Stimulated activated effector memory CD8-positive, alpha-beta T cell treated with anti-CD3 and anti-CD28 coated beads, Interleukin-12 subunit alpha, Interleukin-12 subunit beta, amount 100 ng/mL, for 72 hours (primary cell): ENCODE measurements around the gene PMS2.
A peak's percentile ranks its signal among the peaks of the same experiment; 100 is the strongest.
"Not testable (repeated sequence)": the region's sequence is repeated elsewhere in the genome, so short reads cannot be mapped to it uniquely, and the experiment has no call there.

ENCODE experiments used
- ATAC-seq: fragments of 150-1000 bp; cut with Tn5 transposase; 2 replicates; pipeline ENCODE4 v1.10.0; 2021
- DNase-seq, 2 donors: peaks; one replicate each; pipeline ENCODE4 v3.0.0; 2021 to 2022; ENCODE audit warnings: low spot score in 2 of 2
- H3K27ac Mint-ChIP-seq: one replicate; pipeline ENCODE4 v1.8.0; 2022; ENCODE audit warnings: mild to moderate bottlenecking, mixed read lengths
- H3K36me3 Mint-ChIP-seq: one replicate; pipeline ENCODE4 v1.8.0; 2022; ENCODE audit warnings: mild to moderate bottlenecking, mixed read lengths
- H3K4me1 Mint-ChIP-seq: one replicate; pipeline ENCODE4 v1.8.0; 2022; ENCODE audit warnings: mixed read lengths
- H3K4me3 Mint-ChIP-seq: one replicate; pipeline ENCODE4 v1.8.0; 2022; ENCODE audit warnings: mild to moderate bottlenecking, mixed read lengths
- H3K9me3 Mint-ChIP-seq: one replicate; pipeline ENCODE4 v1.8.0; 2022; ENCODE audit warnings: mixed read lengths

Gene PMS2

GRCh38 chr7:6026820-6027311, 18.0 kb upstream of the PMS2 start:
- Mint-ChIP-seq H3K36me3 (peaks cover 90% of the 10 kb centered on the region), H3K27ac (peak overlapping the region; percentile 94), H3K9me3 (no peaks in the 10 kb centered on the region), H3K4me3 (peak overlapping the region; percentile 74), H3K4me1 (peaks cover 25% of the 10 kb centered on the region)
- ATAC-seq, result peak; percentile 48
- DNase-seq, result no peak

GRCh38 chr7:6026011-6026819, 17.4 kb upstream of the PMS2 start:
- H3K4me3 Mint-ChIP-seq, result peak overlapping the region; percentile 74
- H3K9me3 Mint-ChIP-seq, result no peaks in the 10 kb centered on the region
- DNase-seq, result peak; percentile 25 to 72
- peak overlapping the region; percentile 94 for H3K27ac Mint-ChIP-seq
- peak; percentile 98 for ATAC-seq
- H3K36me3 Mint-ChIP-seq, result peaks cover 90% of the 10 kb centered on the region
- peaks cover 19% of the 10 kb centered on the region for H3K4me1 Mint-ChIP-seq

- Mint-ChIP-seq H3K27ac (peak overlapping the region; percentile 13), H3K4me3 (no peak overlapping the region), H3K9me3 (no peaks in the 10 kb centered on the region), H3K4me1 (peaks cover 18% of the 10 kb centered on the region), H3K36me3 (peaks cover 100% of the 10 kb centered on the region)
- DNase-seq (no peak), ATAC-seq (no peak)
Observed at GRCh38 chr7:6023974-6024435, 15.2 kb upstream of the PMS2 start.

DNA sequence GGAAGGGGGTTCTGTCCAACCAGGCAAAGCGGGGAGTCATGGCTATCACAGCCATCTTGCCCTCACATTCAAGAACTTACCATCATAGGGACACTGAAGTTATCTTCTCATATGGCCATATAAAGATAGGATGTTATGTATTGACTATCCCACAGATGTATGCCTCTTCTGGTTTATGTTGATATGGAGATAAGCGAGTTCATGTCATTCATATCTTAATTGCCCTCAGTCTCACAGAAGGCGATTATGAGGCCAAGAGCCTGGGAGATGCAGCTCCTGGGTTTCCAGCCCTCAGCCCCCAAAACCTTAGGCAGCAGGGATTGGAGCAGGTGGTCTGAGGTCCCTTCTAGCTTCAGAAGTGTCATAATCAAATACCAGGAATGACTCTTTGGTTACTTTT, 13.9 kb upstream of the PMS2 start:
- no peak for ATAC-seq
- no peak for DNase-seq
- Mint-ChIP-seq H3K27ac (peak overlapping the region; percentile 14), H3K36me3 (peaks cover 100% of the 10 kb centered on the region), H3K9me3 (no peaks in the 10 kb centered on the region), H3K4me3 (no peak overlapping the region), H3K4me1 (peaks cover 18% of the 10 kb centered on the region)

DNA sequence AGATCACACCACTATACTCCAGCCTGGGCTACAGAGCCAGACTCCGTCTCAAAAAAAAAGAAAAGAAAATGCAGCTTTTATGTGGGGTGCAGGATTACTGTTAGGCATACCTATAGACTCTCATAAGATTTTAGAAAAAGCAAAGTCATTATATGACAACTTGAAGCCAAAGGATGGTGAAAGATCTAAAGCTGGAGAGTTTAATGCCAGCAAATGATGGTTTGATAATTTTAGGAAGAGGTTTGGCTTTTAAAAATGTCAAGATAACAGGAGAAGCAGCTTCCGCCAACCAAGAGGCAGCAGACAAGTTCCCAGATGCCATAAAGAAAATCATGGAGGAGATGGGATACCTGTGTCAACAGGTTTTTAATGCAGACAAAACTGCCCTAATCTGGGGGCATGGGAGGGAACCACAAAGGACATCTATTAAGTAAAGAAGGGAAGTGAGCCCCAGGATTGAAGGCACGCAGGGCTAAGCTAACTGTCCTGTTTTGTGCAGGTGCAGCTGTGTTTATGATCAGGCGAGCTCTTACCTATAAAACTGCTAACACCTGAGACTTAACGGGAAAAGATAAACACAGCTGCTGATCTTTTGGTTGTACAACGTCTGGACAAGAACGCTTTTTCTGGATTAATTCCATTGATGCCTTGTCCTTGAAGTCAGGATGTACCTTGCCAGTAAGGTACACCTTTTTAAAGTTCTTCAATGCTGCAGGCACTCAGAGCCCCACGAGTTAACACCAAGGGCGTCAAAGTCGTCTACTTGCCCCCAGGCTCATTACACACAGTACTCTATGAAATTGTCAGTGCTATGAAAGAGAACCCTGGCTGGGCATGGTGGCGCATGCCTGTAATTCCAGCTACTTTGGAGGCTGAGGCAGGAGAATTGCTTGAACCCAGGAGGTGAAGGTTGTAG, 11.8 kb upstream of the PMS2 start:
- Mint-ChIP-seq H3K36me3 (peaks cover 100% of the 10 kb centered on the region), H3K4me1 (peaks cover 5% of the 10 kb centered on the region), H3K9me3 (no peaks in the 10 kb centered on the region), H3K4me3 (no peak overlapping the region), H3K27ac (no peak overlapping the region)
- DNase-seq (no peak), ATAC-seq (no peak)

GRCh38 chr7:6016653-6016966, 7.8 kb upstream of the PMS2 start:
- Mint-ChIP-seq H3K36me3 (peaks cover 98% of the 10 kb centered on the region), H3K27ac (peak overlapping the region; percentile 69), H3K4me1 (peaks cover 17% of the 10 kb centered on the region), H3K4me3 (no peak overlapping the region), H3K9me3 (no peaks in the 10 kb centered on the region)
- no peak for ATAC-seq
- DNase-seq, result no peak

- Mint-ChIP-seq H3K4me1 (peaks cover 22% of the 10 kb centered on the region), H3K36me3 (peaks cover 98% of the 10 kb centered on the region), H3K27ac (peak overlapping the region; percentile 69), H3K9me3 (no peaks in the 10 kb centered on the region), H3K4me3 (no peak overlapping the region)
- ATAC-seq (peak; percentile 67), DNase-seq (peak in 1 of 2 donors; percentile 57)
Observed at GRCh38 chr7:6015917-6016652, 7.2 kb upstream of the PMS2 start.

DNA sequence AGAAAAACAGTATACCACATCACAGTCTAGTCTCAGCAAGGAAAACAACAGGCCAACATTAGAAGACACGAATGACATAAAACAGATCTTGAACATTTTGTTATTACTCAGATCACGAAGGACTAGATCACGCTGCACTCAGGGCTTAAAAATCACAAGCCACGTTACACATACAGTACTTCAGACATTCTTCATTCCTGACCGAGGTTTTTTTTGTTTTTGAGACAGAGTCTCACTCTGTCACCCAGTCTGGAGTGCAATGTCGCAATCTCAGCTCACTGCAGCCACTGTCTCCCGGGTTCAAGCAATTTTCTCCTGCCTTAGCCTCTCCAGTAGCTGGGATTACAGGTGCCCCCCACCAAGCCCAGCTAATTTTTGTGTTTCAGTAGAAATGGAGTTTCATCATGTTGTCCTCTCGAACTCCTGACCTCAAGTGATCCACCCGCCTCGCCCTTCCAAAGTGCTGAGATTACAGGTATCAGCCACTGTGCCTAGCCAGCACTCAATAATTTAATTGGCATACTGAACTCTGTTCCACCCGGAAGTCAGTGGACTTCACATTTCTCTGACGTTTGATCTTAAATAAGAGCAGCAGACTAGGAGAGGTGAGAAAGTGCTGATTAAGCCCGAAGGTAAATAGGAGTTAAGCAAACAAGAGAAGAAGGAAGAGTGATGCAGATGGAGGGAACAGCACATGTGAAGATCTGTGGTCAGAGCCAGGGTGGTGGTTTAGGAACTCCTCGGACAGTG, 3.7 kb upstream of the PMS2 start:
- peak overlapping the region; percentile 67 for H3K27ac Mint-ChIP-seq
- no peak overlapping the region for H3K4me3 Mint-ChIP-seq
- peak; percentile 9 for ATAC-seq
- peaks cover 78% of the 10 kb centered on the region for H3K36me3 Mint-ChIP-seq
- no peak for DNase-seq
- H3K4me1 Mint-ChIP-seq, result peaks cover 35% of the 10 kb centered on the region
- no peaks in the 10 kb centered on the region for H3K9me3 Mint-ChIP-seq

DNA sequence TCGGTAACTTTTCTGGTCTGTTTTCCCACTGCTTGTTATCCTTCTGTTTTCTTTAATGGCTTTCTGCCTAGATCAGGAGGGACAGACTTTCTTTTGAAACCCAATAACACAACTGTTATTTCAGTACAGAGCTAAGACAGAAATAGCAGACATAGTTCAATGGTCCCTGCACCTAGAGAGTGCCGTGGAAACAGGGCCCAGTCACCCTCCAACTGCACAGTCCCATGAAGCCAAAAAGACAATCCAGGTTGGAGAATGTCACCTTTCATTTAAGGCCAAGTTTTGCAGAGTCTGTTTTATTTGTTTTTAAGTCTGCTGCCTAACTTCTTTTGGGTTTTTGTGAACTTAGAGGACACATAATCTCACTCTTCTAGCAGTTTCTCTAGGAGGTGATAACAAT, 2.7 kb upstream of the PMS2 start:
- Mint-ChIP-seq H3K4me3 (peak overlapping the region; percentile 88), H3K36me3 (peaks cover 68% of the 10 kb centered on the region), H3K4me1 (peaks cover 44% of the 10 kb centered on the region), H3K9me3 (no peaks in the 10 kb centered on the region), H3K27ac (peak overlapping the region; percentile 93)
- DNase-seq (no peak), ATAC-seq (no peak)

DNA sequence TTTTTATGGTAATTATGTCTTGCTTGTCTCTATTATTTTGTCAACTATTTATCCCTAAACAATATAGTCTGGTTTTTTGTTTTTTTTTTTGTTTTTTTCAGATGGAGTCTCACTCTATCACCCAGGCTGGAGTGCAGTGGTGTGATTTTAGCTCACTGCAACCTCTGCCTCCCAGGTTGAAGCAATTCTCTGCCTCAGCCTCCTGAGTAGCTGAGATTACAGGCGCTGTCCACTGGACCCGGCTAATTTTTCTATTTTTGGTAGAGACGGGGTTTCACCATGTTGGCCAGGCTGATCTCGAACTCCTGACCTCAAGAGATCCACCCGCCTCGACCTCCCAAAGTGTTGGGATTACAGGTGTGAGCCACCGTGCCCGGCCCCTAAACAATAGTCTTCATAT, 1.5 kb upstream of the PMS2 start:
- Mint-ChIP-seq H3K27ac (peak overlapping the region; percentile 93), H3K4me1 (peaks cover 40% of the 10 kb centered on the region), H3K36me3 (peaks cover 56% of the 10 kb centered on the region), H3K4me3 (peak overlapping the region; percentile 88)
- not testable (repeated sequence) for H3K9me3 Mint-ChIP-seq, DNase-seq, ATAC-seq

DNA sequence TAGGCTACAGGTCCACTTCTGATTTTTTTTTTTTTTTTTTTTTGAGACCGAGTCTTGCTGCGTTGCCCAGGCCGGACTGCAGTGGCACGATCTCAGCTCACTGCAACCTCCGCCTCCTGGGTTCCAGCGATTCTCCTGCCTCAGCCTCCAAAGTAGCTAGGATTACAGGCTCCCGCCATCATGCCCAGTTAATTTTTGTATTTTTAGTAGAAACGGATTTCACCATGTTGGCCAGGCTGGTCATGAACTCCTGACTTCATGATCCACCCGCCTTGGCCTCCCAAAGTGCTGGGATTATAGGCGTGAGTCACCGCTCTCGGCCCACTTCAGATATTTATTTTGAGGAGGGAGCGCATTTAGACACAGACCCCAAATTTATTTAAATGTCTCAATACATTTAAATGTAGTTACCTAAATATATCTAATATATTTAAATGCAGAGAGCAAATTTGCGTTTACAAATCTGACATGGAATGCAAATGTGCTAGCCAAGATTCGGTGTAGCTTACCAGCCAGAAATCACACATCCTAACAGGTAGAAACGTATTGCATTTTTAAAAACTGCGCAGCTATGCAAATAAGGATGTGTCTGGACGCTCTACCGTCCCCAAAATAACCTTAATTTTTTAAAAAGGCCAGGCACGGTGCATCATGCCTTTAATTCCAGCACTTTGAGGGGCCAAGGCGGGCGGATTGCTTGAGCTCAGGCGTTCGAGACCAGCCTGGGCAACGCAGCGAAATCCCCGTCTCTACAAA, 836 bp downstream of the PMS2 start:
- peaks cover 57% of the 10 kb centered on the region for H3K36me3 Mint-ChIP-seq
- H3K4me1 Mint-ChIP-seq, result peaks cover 39% of the 10 kb centered on the region
- H3K27ac Mint-ChIP-seq, result peak overlapping the region; percentile 93
- peak overlapping the region; percentile 88 for H3K4me3 Mint-ChIP-seq
- H3K9me3 Mint-ChIP-seq, DNase-seq, ATAC-seq: not testable (repeated sequence)

GRCh38 chr7:6007386-6007785, 1.5 kb downstream of the PMS2 start:
- H3K36me3 Mint-ChIP-seq, result peaks cover 57% of the 10 kb centered on the region
- H3K4me3 Mint-ChIP-seq, result peak overlapping the region; percentile 88
- no peak for ATAC-seq

GRCh38 chr7:5997210-5997808, 11.5 kb downstream of the PMS2 start:
- ATAC-seq (peak; percentile 55), DNase-seq (no peak)
- Mint-ChIP-seq H3K36me3 (peaks cover 100% of the 10 kb centered on the region), H3K9me3 (no peaks in the 10 kb centered on the region), H3K4me3 (no peak overlapping the region), H3K4me1 (no peaks in the 10 kb centered on the region), H3K27ac (peak overlapping the region; percentile 23)

More at GRCh38 chr7:6007386-6007785, 1.5 kb downstream of the PMS2 start:
- no peak for DNase-seq
- Mint-ChIP-seq H3K9me3 (no peaks in the 10 kb centered on the region), H3K4me1 (peaks cover 33% of the 10 kb centered on the region), H3K27ac (peak overlapping the region; percentile 8)
